GM12801 (cell line): ENCODE data around the gene CHMP6.

Experiments
- CTCF ChIP-seq: IDR thresholded peaks from one replicate; pipeline ENCODE4 v1.5.1; 2011; ENCODE audit warnings: control low read depth; ENCODE audit not compliant: insufficient read length; ENCODE audit errors: extremely low read depth

The CHMP6 gene

GRCh38 chr17:80970762-80971703 is 20.6 kb upstream of the CHMP6 start:
- TF ChIP-seq CTCF: no peak

DNA sequence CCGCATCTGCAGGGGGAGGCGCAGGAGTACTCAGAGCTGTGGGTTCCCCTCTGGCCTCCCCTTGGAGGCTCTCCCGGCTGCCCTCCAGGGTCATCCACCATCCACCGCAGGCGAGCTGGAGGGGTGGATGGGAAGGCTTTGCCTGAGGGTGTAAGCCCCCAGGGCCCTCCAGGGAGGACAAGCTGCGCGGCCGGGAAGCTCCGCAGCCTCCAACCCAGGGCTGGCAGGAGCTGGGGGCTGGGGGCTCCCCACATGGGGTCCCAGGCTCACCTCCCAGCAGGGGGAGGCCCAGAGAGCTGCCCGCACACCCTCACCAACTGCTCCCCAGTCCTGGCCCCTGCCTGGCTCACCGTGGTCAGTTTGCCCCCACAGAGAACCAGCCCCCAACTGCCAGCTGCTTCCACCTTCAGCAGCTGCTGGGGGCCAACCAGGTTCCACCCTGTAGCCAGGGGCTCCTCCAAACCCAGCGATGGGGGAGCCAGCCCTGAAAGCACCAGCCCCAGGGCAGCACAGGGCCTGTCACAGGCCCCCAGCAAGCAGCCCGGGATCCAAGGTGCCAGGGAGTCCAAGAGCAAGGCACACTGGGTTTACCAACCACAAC is 19.8 kb upstream of the CHMP6 start:
- no peak for TF ChIP-seq CTCF

- no peak for TF ChIP-seq CTCF
Measured at GRCh38 chr17:80976701-80977100, 14.9 kb upstream of the CHMP6 start.

- TF ChIP-seq CTCF: no peak
Measured at GRCh38 chr17:80977172-80977571, 14.5 kb upstream of the CHMP6 start.

DNA sequence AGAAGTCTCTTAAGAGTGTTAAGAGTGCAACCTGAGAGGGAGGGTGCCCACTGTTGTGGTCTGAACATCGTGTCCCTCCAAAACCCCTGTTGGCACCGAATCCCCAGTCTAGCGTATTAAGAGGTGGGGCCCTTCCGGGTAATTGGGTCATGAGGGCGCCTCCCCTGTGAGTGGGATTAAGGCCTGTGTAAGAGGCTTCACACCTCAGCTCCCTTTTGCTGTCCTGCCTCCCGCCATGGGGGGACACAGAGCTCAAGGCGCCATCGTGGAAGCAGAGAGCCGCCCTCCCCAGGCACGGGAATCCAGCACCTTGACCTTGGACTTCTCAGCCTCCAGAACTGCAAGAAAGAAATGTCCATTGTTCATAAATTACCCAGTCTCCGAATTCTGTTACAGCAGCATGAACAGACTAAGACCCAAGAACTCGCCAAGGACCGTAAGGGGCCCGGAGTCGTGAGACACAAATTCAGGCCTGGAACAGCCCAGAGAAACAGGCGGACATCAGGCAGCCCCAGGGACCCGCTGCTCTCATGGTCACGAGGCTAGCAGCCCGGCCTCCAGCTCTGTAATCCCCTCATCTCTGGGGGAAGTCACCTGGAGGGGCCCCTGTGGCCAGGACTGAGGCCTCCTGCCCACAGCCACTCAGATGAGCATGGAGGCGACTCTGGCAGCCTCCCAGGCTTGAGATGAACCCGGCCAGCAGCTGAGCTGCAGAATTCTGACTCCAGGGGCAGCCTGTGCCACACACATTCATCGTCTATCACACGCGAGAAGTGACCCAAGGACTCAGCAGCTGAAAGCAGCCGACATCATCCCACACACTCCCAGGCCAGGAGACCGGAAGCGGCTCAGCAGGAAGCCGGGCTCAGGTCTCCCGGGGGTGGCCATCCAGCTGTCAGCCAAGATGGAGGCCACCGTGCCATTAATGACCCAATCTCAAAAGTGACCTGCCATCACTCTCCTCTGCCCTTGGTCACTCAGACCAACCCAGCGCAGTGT is 12.8 kb upstream of the CHMP6 start:
- no peak for TF ChIP-seq CTCF

DNA sequence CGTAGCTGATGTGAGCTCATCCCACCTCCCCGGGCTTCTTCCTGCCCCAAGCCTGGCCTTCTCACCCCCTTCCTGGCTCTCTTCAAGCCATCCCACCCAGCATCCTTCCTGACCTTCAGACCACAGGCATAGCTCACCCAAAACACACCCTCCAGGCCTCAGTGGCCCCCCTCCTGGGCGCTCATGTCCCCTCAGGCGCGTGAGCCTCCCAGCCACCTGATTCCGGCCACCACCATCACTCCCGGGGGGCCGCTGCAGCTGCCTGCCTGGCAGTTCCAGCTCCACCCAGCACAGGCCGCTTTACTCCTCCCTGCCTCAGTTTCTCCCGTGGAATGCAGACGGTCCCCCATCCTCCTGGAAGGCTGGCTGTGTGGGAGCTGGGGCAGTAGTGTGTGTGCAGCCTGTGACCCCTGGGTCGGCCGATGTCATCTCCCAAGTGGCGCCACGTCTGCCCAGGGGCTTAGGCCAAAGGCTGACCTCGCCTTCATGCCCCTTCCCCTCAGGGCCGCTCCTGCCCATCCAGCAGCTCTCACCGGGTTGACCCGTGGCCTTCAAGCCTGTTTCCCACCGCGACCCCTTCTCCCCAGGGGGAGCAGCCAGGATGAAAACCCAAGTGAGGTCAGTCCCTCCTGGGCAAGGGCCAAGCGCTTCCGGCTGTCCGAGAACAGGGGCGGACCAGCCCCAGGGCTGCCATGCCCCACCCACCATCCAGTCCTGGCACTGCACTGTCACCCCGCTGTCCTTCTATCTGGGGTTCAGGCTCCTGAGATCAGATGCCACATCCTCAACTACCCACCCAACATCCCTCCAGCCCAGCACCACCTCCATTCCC is 11.9 kb upstream of the CHMP6 start:
- TF ChIP-seq CTCF: no peak
